ENCODE measurements around the gene APC2. TPM values are rescaled to one million over a fixed set of nuclear protein-coding genes. Genes with fewer than 3 reads are reported as not detected.
A peak's percentile ranks its signal among the peaks of the same experiment; 100 is the strongest.

Gene APC2
- total and polyA plus RNA-seq, 10 donors = 0.02 to 0.56 (median 0.14) TPM

DNA sequence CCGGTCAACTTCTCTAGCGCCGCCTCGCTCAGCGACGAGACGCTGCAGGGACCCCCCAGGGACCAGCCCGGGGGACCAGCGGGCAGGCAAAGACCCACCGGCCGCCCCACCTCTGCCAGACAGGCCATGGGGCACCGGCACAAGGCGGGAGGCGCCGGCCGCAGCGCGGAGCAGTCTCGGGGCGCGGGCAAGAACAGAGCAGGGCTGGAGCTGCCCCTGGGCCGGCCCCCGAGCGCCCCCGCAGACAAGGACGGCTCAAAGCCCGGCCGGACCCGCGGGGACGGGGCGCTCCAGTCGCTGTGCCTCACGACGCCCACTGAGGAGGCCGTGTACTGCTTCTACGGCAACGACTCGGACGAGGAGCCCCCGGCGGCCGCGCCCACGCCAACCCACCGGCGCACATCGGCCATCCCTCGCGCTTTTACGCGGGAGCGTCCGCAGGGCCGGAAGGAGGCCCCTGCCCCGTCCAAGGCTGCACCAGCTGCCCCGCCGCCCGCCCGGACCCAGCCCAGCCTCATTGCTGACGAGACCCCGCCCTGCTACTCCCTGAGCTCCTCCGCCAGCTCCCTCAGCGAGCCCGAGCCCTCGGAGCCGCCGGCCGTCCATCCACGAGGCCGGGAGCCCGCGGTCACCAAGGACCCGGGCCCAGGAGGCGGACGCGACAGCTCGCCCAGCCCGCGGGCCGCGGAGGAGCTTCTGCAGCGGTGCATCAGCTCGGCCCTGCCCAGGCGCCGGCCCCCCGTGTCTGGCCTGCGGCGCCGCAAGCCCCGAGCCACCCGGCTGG lies 17.8 kb downstream of the APC2 start:
- Histone ChIP-seq H3K27ac (no peak overlapping the region), H3K27me3 (replicated peaks in 1 of 7) (peaks cover 21 to 85% (median 80%) of the 10 kb centered on the region in 7 donors), H3K4me3 (peak overlapping the region in 4 of 8 donors; percentile 4 to 72 (median 46)), H3K4me1 (peaks cover 50 to 77% (median 70%) of the 10 kb centered on the region in 6 donors), H3K9me3 (no peaks in the 10 kb centered on the region), H3K36me3 (peaks cover 0 to 12% (median 0%) of the 10 kb centered on the region in 6 donors)
- intact Hi-C loops (cut with DNase I; ENCODE audit: low total_unique reads) = no loop called here
- WGBS, 5 donors = 0 to 4% (median 3%) methylated on average over 6 to 92 of the region's 92 CpGs
- TF ChIP-seq, protein P1, sequence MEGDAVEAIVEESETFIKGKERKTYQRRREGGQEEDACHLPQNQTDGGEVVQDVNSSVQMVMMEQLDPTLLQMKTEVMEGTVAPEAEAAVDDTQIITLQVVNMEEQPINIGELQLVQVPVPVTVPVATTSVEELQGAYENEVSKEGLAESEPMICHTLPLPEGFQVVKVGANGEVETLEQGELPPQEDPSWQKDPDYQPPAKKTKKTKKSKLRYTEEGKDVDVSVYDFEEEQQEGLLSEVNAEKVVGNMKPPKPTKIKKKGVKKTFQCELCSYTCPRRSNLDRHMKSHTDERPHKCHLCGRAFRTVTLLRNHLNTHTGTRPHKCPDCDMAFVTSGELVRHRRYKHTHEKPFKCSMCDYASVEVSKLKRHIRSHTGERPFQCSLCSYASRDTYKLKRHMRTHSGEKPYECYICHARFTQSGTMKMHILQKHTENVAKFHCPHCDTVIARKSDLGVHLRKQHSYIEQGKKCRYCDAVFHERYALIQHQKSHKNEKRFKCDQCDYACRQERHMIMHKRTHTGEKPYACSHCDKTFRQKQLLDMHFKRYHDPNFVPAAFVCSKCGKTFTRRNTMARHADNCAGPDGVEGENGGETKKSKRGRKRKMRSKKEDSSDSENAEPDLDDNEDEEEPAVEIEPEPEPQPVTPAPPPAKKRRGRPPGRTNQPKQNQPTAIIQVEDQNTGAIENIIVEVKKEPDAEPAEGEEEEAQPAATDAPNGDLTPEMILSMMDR (IDR thresholded peaks at IDR 0.05 in 8 of 11, conservative IDR thresholded peaks at IDR 0.05 in 3 of 11) = no peak
- TF ChIP-seq POLR2AphosphoS5 (IDR thresholded peaks at IDR 0.05) (no peak), POLR2A (IDR thresholded peaks at IDR 0.05) (no peak)
- peak; percentile 67 for DNase-seq

DNA sequence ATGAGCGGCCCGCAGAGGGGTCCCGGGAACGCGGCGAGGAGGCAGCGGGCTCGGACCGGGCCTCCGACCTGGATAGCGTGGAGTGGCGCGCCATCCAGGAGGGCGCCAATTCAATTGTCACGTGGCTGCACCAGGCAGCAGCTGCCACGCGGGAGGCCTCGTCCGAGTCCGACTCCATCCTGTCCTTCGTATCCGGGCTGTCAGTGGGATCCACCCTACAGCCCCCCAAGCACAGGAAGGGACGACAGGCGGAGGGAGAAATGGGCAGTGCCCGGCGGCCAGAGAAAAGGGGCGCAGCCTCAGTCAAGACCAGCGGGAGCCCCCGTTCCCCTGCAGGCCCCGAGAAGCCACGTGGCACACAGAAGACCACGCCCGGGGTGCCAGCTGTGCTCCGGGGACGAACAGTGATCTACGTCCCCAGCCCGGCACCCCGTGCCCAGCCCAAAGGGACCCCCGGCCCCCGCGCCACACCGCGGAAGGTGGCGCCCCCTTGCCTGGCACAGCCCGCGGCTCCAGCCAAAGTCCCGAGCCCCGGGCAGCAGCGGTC lies 18.4 kb downstream of the APC2 start:
- intact Hi-C loops (cut with DNase I; ENCODE audit: low total_unique reads) = no loop called here
- H3K9me3 ChIP-seq = no peaks in the 10 kb centered on the region
- H3K27ac ChIP-seq = no peak overlapping the region
- WGBS, 5 donors = 2 to 11% (median 5%) methylated on average over 16 to 49 of the region's 49 CpGs
- H3K36me3 ChIP-seq = peaks cover 0 to 13% (median 0%) of the 10 kb centered on the region in 6 donors
- peaks cover 50 to 84% (median 72%) of the 10 kb centered on the region in 6 donors for H3K4me1 ChIP-seq
- DNase-seq = no peak
- peaks cover 21 to 91% (median 82%) of the 10 kb centered on the region in 7 donors for H3K27me3 ChIP-seq (replicated peaks in 1 of 7)
- peak overlapping the region in 6 of 8 donors; percentile 4 to 72 (median 45) for H3K4me3 ChIP-seq
- no peak for TF ChIP-seq POLR2A (IDR thresholded peaks at IDR 0.05)
- peak in 1 of 3 donors; percentile 8 for TF ChIP-seq POLR2AphosphoS5 (IDR thresholded peaks at IDR 0.05)

DNA sequence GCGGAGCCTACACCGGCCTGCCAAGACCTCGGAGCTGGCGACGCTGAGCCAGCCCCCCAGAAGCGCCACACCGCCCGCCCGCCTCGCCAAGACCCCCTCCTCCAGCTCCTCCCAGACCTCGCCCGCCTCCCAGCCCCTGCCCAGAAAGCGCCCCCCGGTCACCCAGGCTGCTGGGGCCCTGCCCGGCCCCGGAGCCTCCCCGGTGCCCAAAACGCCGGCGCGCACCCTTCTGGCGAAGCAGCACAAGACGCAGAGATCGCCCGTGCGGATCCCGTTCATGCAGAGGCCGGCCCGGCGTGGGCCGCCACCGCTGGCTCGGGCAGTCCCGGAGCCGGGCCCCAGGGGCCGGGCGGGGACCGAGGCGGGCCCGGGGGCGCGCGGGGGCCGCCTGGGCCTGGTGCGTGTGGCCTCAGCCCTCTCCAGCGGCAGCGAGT lies 18.9 kb downstream of the APC2 start:
- H3K27ac ChIP-seq = no peak overlapping the region
- H3K36me3 ChIP-seq = peaks cover 0 to 17% (median under 1%) of the 10 kb centered on the region in 6 donors
- H3K4me3 ChIP-seq = peak overlapping the region in 7 of 8 donors; percentile 4 to 72 (median 43)
- DNase-seq = no peak
- intact Hi-C loops (cut with DNase I; ENCODE audit: low total_unique reads) = no loop called here
- TF ChIP-seq, protein P1 (IDR thresholded peaks at IDR 0.05 in 8 of 11, conservative IDR thresholded peaks at IDR 0.05 in 3 of 11) = no peak
- TF ChIP-seq POLR2AphosphoS5 (IDR thresholded peaks at IDR 0.05) (no peak), POLR2A (IDR thresholded peaks at IDR 0.05) (no peak)
- 1 to 7% (median 4%) methylated on average over 15 to 47 of the region's 47 CpGs; no CpG with 5 or more reads in 1 of the 5 donors for WGBS, 5 donors
- H3K27me3 ChIP-seq (replicated peaks in 1 of 7) = peaks cover 21 to 96% (median 82%) of the 10 kb centered on the region in 7 donors
- H3K9me3 ChIP-seq = no peaks in the 10 kb centered on the region
- H3K4me1 ChIP-seq = peaks cover 50 to 89% (median 74%) of the 10 kb centered on the region in 6 donors

DNA sequence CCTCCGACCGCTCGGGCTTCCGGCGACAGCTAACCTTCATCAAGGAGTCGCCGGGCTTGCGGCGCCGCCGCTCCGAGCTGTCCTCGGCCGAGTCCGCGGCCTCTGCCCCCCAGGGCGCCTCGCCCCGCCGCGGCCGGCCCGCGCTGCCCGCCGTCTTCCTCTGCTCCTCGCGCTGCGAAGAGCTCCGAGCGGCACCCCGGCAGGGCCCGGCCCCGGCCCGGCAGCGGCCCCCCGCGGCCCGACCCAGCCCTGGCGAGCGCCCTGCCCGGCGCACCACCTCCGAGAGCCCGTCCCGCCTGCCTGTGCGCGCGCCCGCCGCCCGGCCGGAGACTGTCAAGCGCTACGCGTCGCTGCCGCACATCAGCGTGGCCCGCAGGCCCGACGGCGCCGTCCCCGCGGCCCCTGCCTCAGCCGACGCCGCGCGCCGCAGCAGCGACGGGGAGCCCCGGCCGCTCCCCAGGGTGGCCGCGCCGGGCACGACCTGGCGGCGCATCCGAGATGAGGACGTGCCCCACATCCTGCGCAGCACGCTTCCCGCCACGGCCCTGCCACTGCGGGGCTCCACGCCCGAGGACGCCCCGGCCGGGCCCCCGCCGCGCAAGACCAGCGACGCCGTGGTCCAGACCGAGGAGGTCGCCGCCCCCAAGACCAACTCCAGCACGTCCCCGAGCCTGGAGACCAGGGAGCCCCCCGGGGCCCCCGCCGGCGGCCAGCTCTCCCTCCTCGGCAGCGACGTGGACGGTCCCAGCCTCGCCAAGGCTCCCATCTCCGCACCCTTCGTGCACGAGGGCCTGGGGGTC lies 19.5 kb downstream of the APC2 start:
- DNase-seq = peak; percentile 78
- WGBS, 5 donors = 1 to 4% (median 2%) methylated on average over 9 to 117 of the region's 117 CpGs
- intact Hi-C loops (cut with DNase I; ENCODE audit: low total_unique reads) = no loop called here

More for the DNA sequence above, 19.5 kb downstream of the APC2 start:
- H3K27me3 ChIP-seq (replicated peaks in 1 of 7) = peaks cover 21 to 97% (median 82%) of the 10 kb centered on the region in 7 donors
- TF ChIP-seq POLR2A (IDR thresholded peaks at IDR 0.05) = no peak
- H3K27ac ChIP-seq = no peak overlapping the region
- peaks cover 50 to 95% (median 74%) of the 10 kb centered on the region in 6 donors for H3K4me1 ChIP-seq
- peak overlapping the region; percentile 18 to 72 (median 46) for H3K4me3 ChIP-seq
- H3K36me3 ChIP-seq = peaks cover 0 to 23% (median 5%) of the 10 kb centered on the region in 6 donors
- no peaks in the 10 kb centered on the region for H3K9me3 ChIP-seq
